HCT116 (cell line): ENCODE results near the gene RASL10B. TPM values are rescaled to one million over a fixed set of nuclear protein-coding genes. Genes with fewer than 3 reads are reported as not detected.

Experiments
- ATAC-seq: fragments of 200-7000 bp; cut with Tn5 transposase; 2 replicates; pipeline ENCODE4 v1.9.1; 2020; ENCODE audit warnings: mild to moderate bottlenecking, moderate library complexity
- BruUV-seq: library from RNA; stranded (reverse); fragments of 400-500 nt; replicated peaks from 2 replicates; lab custom pipeline; 2021; lab: Mats Ljungman, UMichigan
- CTCF ChIA-PET: fragments of 300-600 bp; sonication (Branson Sonifier 250); formaldehyde crosslinking; loops from one replicate; lab custom pipeline; 2021; ENCODE audit warnings: antibody characterized with exemption; lab: Charles Lee
- POLR2A ChIA-PET: fragments of 300-600, 350-600 bp; sonication (Branson Sonifier 250); formaldehyde crosslinking; loops from one replicate; lab custom pipeline; 2021; ENCODE audit warnings: antibody characterized with exemption; lab: Charles Lee
- RAD21 ChIA-PET, 2 experiments: fragments of 300-600 bp; sonication (Branson Sonifier 250); formaldehyde crosslinking; loops; one replicate each; lab custom pipeline; 2023; ENCODE audit warnings: low total read pairs in 2 of 2; ENCODE audit not compliant: uncharacterized antibody in 2 of 2, unreplicated experiment in 2 of 2, low non-redundant PET in 1 of 2; lab: Charles Lee
- DNase-seq: peaks from one replicate; pipeline ENCODE4 v3.0.0-alpha.2; 2010; ENCODE audit warnings: low read depth, low spot score
- H2AFZ ChIP-seq: fragments of 200-600 bp; shearing (Covaris generic), sonication (generic); 2 replicates; pipeline ENCODE4 v1.6.1; 2017; ENCODE audit warnings: low read depth, mixed run types, mixed read lengths, antibody characterized with exemption, low read length; ENCODE audit not compliant: poor library complexity, severe bottlenecking
- H3K27ac ChIP-seq: 2 replicates; pipeline ENCODE4 v1.5.1; 2012; ENCODE audit warnings: low read depth, low read length
- H3K27me3 ChIP-seq: fragments of 200-600 bp; sonication (generic); 2 replicates; pipeline ENCODE4 v1.6.1; 2016; ENCODE audit warnings: mixed run types, low read length, mixed read lengths; ENCODE audit not compliant: insufficient read depth
- H3K36me3 ChIP-seq, 2 experiments: fragments of 200-500 bp in 1 of 2; fragments of 200-600 bp in 1 of 2; sonication (Bioruptor generic) in 1 of 2; sonication (generic) in 1 of 2; 2 replicates each; pipeline versions ENCODE4 v1.5.1 to v1.6.1; 2014 to 2016; ENCODE audit warnings: low read length in 2 of 2, inconsistent platforms in 1 of 2, mixed read lengths in 1 of 2, mixed run types in 1 of 2; ENCODE audit not compliant: insufficient read depth in 2 of 2, control insufficient read depth in 1 of 2
- H3K4me1 ChIP-seq, 2 experiments: fragments of 200-600 bp in 1 of 2; sonication (generic) in 1 of 2; 2 replicates each; pipeline versions ENCODE4 v1.5.1 to v1.6.1; 2012 to 2017; ENCODE audit warnings: low read length in 2 of 2, inconsistent platforms in 1 of 2, mild to moderate bottlenecking in 1 of 2, mixed read lengths in 1 of 2, mixed run types in 1 of 2, moderate library complexity in 1 of 2; ENCODE audit not compliant: insufficient read depth in 2 of 2, control insufficient read depth in 1 of 2
- H3K4me2 ChIP-seq: fragments of 200-600 bp; sonication (generic); 2 replicates; pipeline ENCODE4 v1.6.1; 2017; ENCODE audit warnings: mixed run types, low read length, mixed read lengths
- H3K4me3 ChIP-seq, 2 experiments: fragments of 200-600 bp in 1 of 2; sonication (generic) in 1 of 2; replicated peaks in 1 of 2; 2 replicates each; pipeline ENCODE4 v1.5.1; 2011 to 2016; ENCODE audit warnings: low read length in 2 of 2, control low read depth in 1 of 2, low read depth in 1 of 2, mild to moderate bottlenecking in 1 of 2, mixed read lengths in 1 of 2, mixed run types in 1 of 2
- H3K79me2 ChIP-seq: fragments of 200-600 bp; sonication (generic); 2 replicates; pipeline ENCODE4 v1.6.1; 2017; ENCODE audit warnings: mild to moderate bottlenecking, mixed run types, low read length, moderate library complexity, mixed read lengths; ENCODE audit not compliant: insufficient read depth
- H3K9ac ChIP-seq: fragments of 200-600 bp; sonication (generic); 2 replicates; pipeline ENCODE4 v1.6.1; 2016; ENCODE audit warnings: low read length, mixed read lengths
- H3K9me2 ChIP-seq: fragments of 200-600 bp; sonication (generic), shearing (Covaris generic); 2 replicates; pipeline ENCODE4 v1.6.1; 2017; ENCODE audit warnings: mixed run types, mild to moderate bottlenecking, moderate library complexity; ENCODE audit not compliant: insufficient read depth
- H3K9me3 ChIP-seq, 2 experiments: fragments of 200-500 bp in 1 of 2; fragments of 200-600 bp in 1 of 2; sonication (Bioruptor generic) in 1 of 2; sonication (generic) in 1 of 2; 2 replicates each; pipeline ENCODE4 v1.6.1; 2014 to 2017; ENCODE audit warnings: low read length in 2 of 2, mixed read lengths in 2 of 2, inconsistent platforms in 1 of 2, low read depth in 1 of 2, mild to moderate bottlenecking in 1 of 2, mixed run types in 1 of 2, moderate library complexity in 1 of 2; ENCODE audit not compliant: control insufficient read depth in 1 of 2, insufficient read depth in 1 of 2
- H4K20me1 ChIP-seq: fragments of 200-600 bp; sonication (generic), shearing (Covaris generic); 2 replicates; pipeline ENCODE4 v1.6.1; 2017; ENCODE audit warnings: mixed run types, mild to moderate bottlenecking, moderate library complexity; ENCODE audit not compliant: insufficient read depth
- CBX3 ChIP-seq: IDR thresholded peaks from 2 replicates; pipeline ENCODE4 v1.6.1; 2012; ENCODE audit warnings: low read depth
- CEBPB ChIP-seq: IDR thresholded peaks from 2 replicates; pipeline ENCODE4 v1.6.1; 2012; ENCODE audit warnings: low read depth
- EZH2 ChIP-seq: fragments of 200-600 bp; sonication (generic); IDR thresholded peaks from 2 replicates; pipeline ENCODE4 v1.6.1; 2017; ENCODE audit warnings: antibody characterized with exemption, mixed run types
- EZH2phosphoT487 ChIP-seq: fragments of 200-600 bp; IDR thresholded peaks from 2 replicates; pipeline ENCODE4 v1.6.1; 2018; ENCODE audit warnings: antibody characterized with exemption, borderline replicate concordance
- FOSL1 ChIP-seq: IDR thresholded peaks from 2 replicates; pipeline ENCODE4 v1.6.1; 2012; ENCODE audit warnings: low read depth
- JUND ChIP-seq: IDR thresholded peaks from 2 replicates; pipeline ENCODE4 v1.6.1; 2012
- POLR2A ChIP-seq: IDR thresholded peaks from 2 replicates; pipeline ENCODE4 v1.7.0; 2011; ENCODE audit warnings: borderline replicate concordance; ENCODE audit not compliant: insufficient read depth, insufficient read length; ENCODE audit errors: extremely low read depth
- POLR2AphosphoS5 ChIP-seq: IDR thresholded peaks from 2 replicates; pipeline ENCODE4 v1.6.1; 2011; ENCODE audit warnings: mild to moderate bottlenecking, low read depth, low read length, moderate library complexity
- REST ChIP-seq: IDR thresholded peaks from 2 replicates; pipeline ENCODE4 v1.6.1; 2012; ENCODE audit warnings: low read depth
- SP1 ChIP-seq: IDR thresholded peaks from 2 replicates; pipeline ENCODE4 v1.6.1; 2012; ENCODE audit warnings: low read depth
- YY1 ChIP-seq: IDR thresholded peaks from 2 replicates; pipeline ENCODE4 v1.6.1; 2011; ENCODE audit warnings: low read length, low read depth, moderate library complexity, mild to moderate bottlenecking; ENCODE audit not compliant: insufficient replicate concordance; ENCODE audit errors: extremely low read depth
- ZFX ChIP-seq: fragments of 450-650 bp; IDR thresholded peaks from 2 replicates; pipeline ENCODE4 v1.6.1; 2017
- ZNF274 ChIP-seq: fragments of 200-500 bp; sonication (Bioruptor generic); IDR thresholded peaks from 2 replicates; pipeline ENCODE4 v1.6.1; 2014; ENCODE audit warnings: mild to moderate bottlenecking, low read depth, low read length, inconsistent platforms
- intact Hi-C: fragments of 100-400 bp; cut with micrococcal nuclease; formaldehyde crosslinking; loops from 2 replicates; pipeline ENCODE4 v1.10.0; 2022
- total RNA-seq: library from RNA; stranded (reverse); gene quantifications from one replicate; pipeline ENCODE4 v1.2.1, GENCODE V29; 2021; ENCODE audit not compliant: unreplicated experiment
- TF ChIP-seq, protein P1 (sequence below): IDR thresholded peaks from 2 replicates; pipeline ENCODE4 v1.6.1; 2012
- TF ChIP-seq, protein P2 (sequence below): IDR thresholded peaks from 2 replicates; pipeline ENCODE4 v1.6.1; 2012

The RASL10B gene
- total RNA-seq, 1 experiment from 2014 or later: 0.15 TPM

- Histone ChIP-seq H3K4me1 (peaks cover 0 to 3% of the 10 kb centered on the region in 2 experiments; a peak in 1 of 4 replicates), H3K4me3 (no peak overlapping the region), H2AFZ (no peak overlapping the region), H3K27ac (no peak overlapping the region), H3K36me3 (peaks cover 14 to 17% of the 10 kb centered on the region in 2 experiments; a peak in 3 of 4 replicates), H3K9ac (no peak overlapping the region), H3K9me3 (no peaks in the 10 kb centered on the region), H3K4me2 (no peak overlapping the region), H3K9me2 (no peaks in the 10 kb centered on the region), H4K20me1 (no peaks in the 10 kb centered on the region), H3K79me2 (no peaks in the 10 kb centered on the region), H3K27me3 (no peaks in the 10 kb centered on the region)
- no peak for ATAC-seq
- TF ChIP-seq CEBPB (no peak), EZH2phosphoT487 (no peak), FOSL1 (no peak), SP1 (no peak), EZH2 (no peak), ZFX (no peak), ZNF274 (no peak), REST (no peak), JUND (no peak), YY1 (no peak), POLR2A (no peak), POLR2AphosphoS5 (no peak), CBX3 (no peak)
- TF ChIP-seq, protein P1, sequence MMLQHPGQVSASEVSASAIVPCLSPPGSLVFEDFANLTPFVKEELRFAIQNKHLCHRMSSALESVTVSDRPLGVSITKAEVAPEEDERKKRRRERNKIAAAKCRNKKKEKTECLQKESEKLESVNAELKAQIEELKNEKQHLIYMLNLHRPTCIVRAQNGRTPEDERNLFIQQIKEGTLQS: no peak
- TF ChIP-seq, protein P2, sequence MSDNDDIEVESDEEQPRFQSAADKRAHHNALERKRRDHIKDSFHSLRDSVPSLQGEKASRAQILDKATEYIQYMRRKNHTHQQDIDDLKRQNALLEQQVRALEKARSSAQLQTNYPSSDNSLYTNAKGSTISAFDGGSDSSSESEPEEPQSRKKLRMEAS: no peak
- intact Hi-C loops: no loop called here
- POLR2A ChIA-PET: no interaction called here
- CTCF ChIA-PET: no interaction called here
- RAD21 ChIA-PET: no interaction called here
- BruUV-seq: no TSS peak
- DNase-seq: no peak
Measured at GRCh38 chr17:35726127-35726952, 5.1 kb upstream of the RASL10B start.
